ENCODE data around the gene KDM2B.

KDM2B gene

DNA sequence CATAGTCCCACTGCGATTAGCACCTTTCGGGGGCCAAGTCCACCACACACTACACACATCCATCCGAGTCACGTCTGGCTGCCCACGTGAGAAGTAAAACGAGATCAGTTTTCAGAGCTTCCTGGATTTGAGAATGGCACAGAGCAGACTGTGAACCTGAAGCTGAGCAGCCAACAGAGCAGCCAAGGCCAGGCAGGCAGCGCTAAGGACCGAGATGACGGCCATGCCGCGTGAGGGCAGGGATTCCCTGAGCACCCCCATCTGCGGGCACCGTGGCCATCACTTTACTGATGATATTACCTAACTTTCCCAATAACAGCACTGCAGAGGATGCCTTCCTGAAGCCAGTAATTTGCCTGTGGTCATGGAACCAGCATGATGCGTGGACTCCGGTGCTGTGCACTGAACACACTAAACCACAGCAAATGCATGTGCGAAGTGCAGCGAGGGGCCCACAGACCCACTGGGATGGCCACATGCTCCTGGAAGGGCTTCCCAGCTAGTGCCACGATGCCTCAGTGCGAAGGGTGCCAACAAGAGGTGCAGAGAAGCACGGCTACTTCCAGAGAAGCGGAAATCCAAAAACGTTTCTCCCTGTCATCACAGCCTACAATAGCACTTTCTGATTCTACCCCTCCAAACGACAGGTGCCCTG lies 124.9 kb downstream of the KDM2B start:
- no peak for DNase-seq (ENCODE audit: low spot score)

DNA sequence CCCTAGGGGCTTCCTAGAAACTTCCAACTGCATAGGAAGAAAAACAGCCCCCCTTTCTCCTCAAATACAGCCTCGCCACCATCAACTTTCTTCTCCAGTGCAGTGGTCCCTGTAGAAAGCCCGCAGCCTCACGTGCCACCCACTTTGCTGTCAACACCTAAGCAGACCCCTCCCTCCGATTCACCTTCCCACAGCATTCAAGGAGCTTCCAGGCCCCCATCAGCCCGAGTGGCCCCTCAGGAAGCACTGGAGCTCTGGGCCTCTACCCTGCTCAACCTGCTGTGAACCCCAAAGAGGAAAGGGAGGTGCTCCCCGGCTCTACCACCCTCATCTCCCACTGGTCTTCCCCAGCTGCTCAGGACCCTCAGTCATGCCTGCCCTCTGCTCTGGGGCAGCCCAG lies 125.9 kb downstream of the KDM2B start:
- no peak for DNase-seq (ENCODE audit: low spot score)

DNA sequence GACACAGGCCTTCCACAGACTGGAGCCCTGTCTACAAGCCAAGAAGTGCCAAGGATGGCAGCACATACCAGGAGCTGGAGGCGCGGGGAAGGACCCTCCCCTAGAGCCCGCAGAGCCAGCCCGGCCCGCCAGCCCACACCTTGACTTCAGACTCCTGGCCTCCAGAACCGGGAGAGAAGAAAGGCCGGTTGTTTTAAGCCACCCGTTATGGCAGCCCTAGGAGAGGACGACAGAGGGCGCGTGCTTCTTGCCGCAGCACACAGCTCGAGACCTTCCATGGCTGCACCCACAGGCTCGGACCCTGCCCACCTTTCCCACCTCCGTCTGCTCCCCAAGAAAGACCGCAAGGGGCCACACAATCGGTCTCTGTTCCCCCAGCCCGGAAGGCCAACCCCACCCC lies 127.2 kb downstream of the KDM2B start:
- DNase-seq (ENCODE audit: low spot score), result no peak

DNA sequence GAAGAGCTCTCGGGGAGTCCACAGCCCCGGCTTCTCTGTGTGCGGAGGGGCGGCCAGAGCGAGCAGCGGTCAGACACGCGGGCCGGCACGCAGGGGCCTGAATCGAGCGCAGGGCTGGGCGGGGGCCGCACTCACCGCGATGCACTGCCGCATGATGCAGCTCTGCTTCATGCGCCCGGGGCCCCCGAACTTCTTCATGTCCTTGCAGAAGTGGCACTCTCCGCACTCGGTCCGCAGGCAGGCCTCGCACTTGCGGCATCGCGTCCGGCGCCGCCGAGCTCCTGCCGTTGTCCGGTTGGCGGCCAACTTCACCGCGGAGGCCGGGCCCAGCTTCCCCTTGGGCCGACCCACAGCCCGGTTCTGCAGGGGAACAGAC lies 127.8 kb downstream of the KDM2B start:
- no peak for DNase-seq (ENCODE audit: low spot score)

DNA sequence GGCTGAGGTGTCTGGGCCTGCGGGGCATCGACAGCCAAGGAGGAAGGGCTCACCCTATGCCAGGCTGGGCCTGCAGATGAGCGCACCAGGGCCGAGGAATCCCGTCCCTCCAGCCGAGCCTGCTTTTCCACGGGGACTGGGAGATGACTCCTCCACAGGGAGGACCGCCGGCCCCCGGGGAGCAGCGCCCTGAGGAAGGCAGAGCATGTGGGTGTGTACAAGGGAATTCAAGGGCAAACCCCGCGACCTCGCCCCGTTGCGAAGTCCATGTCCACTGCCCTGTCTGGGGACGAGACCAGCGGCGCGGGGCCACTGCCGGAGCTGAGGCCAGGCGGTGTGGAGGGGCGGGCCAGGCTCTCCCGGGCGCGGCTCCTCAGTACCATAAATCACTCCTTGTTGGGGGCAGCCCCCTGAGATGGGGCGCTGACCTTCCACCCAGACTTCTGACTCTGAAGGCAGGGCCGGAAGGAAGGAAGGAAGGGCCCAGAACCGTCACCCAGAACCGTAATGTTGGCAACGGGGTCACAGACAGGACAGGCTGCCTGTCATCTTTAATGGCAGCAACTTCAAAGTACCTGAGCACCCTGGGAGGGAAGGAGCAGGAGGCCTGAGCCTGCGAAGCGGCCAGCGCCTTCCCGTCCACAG lies 128.4 kb downstream of the KDM2B start:
- no peak for DNase-seq (ENCODE audit: low spot score)

DNA sequence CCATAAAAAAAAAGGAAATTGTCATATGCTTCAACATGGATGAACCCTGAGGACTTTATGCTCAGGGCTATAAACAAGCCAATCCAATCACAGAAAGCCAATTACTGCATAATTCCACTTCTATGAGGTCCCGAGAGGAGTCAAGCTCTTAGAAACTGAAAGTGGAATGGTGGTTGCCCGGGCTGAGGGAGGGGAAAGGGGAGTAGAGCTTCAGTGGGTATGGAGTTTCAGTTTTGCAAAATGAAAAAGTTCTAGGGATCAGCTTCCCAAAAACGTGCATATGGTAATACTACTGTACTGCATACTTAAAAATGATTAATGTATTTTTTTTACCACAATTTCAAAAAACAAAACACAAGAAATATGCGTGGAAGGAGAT lies 128.9 kb downstream of the KDM2B start:
- no peak for DNase-seq (ENCODE audit: low spot score)

DNA sequence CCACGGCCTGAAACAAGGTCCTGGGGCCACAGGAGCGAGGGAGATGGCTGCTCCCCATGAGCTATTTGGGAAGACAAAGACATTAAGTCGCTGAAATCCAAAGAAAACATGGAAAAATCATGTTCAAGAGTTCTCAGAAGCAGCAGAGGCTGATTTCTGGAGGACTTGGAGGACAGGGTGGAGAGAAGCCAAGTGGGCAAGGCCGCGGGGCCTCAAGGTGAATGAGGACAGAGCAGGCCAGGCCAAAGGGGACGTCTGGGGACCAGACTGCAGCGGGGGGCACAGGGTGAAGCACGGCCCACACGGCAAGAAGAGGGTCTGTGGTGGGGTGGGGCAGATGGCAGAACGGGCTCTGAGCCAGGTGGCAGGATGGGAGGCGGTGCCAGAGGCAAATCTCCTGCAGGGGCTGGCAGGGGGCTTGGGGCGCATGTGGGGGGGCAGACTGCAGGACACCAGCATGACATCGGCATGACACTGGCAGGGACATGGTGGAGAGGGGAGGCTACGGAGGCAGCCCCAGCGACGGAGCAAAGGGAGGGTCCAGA lies 132.0 kb downstream of the KDM2B start:
- no peak for DNase-seq (ENCODE audit: low spot score)

DNA sequence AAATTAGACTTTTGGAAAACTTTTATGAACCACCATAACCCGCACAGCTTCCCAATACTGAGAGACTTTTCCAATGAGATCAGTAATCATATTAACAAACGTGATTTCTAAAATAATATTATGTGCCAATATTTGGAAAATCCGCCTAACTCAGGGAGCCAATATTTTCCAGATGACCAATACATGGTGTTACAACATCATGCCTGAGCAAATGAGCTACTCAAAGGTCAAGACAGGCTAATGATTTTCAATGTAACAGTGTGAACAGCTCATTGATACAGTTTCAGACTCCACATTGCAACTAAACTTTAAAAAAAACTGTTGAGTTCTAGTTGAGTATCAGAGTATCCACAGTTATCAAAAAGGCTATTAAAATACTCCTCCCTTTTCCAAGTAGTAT lies 134.1 kb downstream of the KDM2B start:
- no peak for DNase-seq (ENCODE audit: low spot score)

DNA sequence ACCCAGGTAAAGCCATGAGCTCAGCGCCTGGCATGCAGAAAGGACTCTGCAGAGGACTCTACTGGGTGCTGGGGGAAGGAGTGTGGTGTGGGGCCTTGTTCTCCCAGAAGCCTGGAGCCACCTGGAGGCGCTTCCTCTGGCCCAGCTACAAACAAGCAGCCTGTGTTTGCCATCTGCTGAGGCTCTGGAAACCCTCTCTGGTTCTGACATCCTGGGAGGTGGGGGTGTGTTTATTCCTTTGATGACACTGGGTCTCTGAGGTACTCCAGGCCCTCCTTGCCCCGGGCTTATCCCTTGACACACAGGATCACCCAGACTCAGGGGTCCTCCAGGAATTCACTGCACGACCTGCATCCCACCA lies 136.0 kb downstream of the KDM2B start:
- DNase-seq (ENCODE audit: low spot score), result no peak

DNA sequence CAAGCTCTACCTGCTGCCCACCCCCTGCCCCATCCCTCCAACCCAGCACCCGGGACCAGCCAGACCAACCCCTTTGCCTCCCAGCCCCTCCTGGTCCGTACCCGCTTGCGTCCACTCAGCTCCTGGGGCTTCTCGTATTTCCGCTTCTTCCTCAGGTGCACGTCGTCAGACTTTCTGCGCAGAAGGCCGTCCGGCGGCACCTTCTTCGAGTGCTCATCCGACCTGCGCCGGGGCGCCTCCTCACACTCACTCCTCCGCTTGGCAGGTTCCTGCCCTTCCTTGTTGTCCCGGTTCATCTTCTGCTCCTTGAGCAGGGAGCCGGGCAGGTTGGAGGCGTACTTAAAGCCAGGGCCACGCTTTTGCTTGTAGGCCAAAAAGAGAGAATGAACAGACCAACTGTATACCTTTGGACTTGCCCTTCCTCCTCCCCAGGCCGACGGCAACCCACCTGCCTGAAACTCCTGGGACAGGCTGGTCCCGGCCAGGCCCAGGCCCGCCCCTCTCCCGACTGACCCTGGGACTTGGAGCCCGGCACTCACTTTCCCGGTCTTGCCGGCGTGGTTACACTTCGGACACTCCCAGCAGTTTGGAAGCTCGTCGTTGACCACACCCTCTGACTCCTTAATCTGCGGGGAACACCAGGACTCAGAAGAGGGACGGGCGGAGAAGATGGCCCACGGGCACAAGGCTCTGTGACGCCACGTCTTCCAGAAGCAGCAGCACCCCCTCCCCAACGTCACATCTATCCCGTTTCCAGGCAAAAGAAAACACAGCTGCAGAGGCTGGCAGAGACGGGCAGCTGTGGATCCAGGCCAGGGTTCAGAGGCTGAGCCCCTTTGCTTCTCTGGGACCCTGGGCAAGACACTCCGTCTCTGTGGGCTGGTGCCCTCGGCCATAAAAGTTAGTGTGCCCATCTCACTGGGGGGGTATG lies 136.6 kb downstream of the KDM2B start:
- no peak for DNase-seq (ENCODE audit: low spot score)

DNA sequence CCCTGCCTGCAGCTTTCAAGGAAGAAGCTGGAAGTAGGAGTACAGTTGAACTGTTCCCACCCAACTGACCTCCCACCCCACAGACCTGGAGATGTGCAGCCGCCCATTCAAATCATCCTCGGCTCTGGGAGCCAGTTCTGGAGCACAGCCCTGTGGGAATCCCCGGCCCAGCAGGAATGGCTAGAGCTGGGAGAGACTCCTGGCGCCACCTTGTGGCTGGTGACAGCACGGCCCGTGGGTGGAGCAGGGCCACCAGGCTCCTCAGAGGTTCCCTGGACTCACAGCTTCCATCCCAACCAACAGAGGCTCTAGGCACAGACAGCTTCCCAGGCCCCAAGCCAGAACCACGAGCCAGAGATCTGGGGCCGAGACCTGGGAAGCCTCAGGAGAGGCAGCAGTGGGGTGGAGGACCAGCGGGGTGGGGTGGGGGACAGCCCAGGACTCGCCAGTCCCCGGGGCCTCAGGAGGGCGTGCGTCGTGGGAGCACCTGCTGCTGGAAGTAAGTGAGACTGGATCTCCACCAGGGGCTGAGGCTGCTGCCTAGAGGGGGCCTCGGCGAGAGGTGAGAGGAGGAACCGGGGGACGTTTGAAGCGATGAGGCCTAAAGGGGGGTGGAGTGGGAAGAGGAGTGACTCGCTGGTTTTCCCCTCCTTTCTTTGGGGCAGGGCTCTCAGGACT lies 137.5 kb downstream of the KDM2B start:
- peak; percentile 48 for DNase-seq (ENCODE audit: low spot score)

DNA sequence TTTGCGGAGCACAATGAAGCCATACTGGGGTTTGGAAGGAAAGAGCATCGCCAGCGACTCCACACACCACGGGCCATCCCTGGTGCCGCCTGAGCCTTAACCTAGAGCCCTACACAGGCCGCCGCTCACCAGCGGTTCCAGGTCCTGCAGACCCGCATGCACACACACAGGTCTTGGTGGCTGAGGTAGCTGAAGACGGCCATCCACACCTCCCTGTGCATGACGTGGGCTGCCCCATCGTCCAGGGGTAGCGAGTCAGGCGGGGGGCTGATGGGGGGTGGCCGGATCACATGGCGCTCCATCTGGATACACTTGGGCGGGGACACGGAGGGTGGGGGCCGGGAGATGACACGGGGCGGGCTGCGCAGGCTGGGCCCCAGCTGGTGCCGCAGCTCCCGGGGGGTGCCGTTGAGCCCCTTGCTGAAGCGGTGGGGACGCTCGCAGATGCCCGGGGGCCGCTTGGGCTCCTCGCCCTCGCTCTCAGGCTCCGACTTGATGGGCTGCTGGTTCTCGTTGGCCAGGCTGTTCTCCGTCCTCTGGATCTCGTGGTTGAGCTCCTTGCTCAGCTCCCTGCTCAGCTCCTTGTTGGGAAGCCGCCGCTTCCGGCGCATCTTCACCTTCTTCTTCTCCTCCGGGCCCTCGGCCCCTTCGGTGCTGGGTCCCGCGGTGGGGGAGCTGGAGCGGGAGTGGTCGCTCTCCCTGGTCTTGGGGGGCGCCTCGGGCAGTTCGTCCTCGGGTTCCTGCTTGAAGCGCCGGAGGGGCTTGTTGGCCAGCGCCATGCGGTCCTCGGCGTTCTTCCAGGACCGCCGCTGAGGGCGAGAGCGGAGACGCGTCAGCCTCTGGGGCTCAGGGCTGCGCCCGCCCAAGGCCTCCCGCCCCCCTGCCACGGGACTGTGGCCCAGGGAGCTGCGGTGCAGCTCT lies 138.5 kb downstream of the KDM2B start:
- no peak for DNase-seq (ENCODE audit: low spot score)

DNA sequence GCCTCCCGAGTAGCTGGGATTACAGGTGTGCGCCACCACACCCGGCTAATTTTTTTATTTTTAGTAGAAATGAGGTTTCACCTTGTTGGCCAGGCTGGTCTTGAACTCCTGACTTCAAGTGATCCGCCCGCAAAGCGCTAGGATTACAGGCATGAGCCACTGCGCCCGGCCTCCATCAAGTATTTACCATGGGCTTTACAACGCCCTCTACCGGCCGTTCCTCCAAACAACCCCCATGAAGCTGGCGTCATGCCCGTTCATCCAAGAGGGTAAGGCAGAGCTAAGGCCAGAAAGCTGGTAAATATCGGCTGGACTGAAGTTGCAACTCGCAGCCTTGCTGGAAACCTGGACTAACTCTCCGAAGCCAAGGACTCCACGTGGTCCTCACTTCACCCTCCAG lies 139.3 kb downstream of the KDM2B start:
- no peak for DNase-seq (ENCODE audit: low spot score)

DNA sequence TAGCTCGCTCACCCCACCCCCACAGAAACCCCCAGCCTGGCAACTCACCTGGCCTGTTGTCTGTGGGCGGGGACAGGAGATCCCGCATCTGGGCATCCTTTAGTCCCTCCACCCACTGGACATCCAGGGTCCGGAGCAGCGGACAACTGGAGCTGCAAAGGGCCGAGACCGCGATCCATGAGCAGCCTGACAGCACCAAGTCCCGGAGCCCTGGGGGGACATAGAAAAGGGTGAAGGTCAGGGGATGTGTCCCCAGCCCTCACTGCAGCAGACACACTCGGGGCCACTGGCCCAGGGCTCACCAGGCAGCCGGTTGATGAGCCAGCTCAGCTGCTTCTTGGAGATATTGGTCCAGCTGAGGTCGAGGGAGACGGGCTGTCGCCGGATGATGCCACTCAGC lies 140.1 kb downstream of the KDM2B start:
- no peak for DNase-seq (ENCODE audit: low spot score)

DNA sequence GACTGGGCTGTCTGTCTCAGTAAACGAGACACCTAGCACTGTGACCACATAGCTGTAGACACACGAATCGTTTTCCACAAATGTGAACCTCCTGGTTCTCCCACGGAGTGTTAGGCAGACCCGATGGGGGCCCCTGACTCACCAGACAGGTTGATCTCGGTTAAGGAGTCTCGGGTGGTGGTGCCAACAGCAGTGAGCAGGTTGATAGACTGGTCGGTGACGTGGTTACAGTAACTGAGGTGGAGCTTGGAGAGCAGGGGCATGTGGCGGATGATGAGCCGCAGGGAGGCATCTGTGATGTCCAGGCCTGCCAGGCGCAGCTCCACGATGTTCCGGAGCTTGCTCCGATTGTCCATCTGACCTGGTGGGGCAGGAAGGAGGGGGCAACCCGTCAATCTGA lies 141.1 kb downstream of the KDM2B start:
- no peak for DNase-seq (ENCODE audit: low spot score)

DNA sequence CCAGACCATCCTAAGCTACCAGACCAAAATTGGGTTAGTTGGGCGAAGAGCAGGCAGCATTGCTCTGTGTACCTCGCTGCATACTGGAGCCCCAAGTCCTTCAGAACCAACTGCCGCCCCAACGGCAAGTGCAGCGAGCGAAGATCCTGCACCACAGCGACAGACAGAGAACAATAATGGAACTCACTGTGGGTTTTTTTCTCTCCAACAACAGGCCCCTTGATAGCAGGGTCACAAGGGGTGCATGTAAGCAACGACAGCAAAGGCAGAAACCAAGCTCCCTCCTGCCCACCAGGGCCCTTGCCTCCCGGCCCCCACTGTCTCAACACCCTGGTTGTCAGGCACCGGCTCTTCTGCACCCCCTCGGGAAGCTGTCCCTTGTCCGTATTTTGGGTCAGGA lies 141.9 kb downstream of the KDM2B start:
- DNase-seq (ENCODE audit: low spot score), result no peak

DNA sequence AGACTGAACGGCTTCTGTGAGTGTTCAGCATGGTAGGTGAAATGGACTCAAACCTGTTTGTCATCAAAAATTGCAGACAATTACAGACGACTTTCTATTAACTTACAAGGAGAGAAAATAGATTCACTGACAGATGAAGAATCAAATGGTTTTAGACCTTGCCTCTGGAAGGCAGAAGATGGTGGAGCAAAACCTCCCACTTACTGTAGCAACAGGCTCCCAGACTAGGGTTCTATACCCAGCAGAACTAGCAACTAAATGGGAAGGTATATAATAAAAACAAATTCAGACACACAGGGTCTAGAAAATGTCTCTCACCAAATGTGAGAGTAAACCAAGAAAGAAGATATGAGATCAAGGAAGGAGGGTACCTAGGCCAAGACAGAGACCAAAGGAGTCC lies 144.1 kb downstream of the KDM2B start:
- DNase-seq (ENCODE audit: low spot score), result no peak

DNA sequence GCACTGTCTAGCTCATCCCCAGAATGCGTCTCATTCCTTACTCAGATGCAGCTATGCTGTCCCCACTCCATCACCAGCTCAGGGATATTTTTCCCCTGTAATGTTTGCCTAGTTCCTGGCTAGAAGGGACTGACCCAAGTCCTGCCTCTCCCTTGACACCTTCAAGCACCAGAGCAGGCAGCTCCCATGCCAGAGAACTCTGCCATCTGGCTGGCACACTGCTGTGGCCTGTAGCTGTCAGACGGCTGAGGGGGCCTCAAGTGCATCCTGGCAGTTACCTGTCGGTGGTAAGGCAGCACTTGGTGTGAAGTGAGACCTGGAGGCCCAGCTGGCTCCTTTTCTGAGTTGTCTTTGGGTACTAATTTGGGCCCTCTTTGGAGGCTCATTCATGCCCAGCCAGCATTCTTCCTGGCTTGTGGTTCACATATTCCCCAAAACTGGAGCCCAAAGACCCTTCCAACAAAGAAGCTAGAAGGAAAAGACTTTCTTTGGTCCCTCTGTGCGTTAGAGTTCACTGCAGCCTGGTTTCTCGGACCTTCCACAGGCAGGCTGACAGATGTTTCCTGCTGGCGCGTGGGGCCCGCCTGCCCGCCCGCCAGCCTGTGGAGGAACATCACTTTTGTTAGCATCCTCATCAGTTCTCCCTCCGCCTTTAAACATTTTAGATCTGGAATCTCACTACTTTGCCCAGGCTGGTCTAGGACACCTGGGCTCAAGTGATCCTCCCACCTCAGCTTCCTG lies 147.9 kb downstream of the KDM2B start:
- no peak for DNase-seq (ENCODE audit: low spot score)

DNA sequence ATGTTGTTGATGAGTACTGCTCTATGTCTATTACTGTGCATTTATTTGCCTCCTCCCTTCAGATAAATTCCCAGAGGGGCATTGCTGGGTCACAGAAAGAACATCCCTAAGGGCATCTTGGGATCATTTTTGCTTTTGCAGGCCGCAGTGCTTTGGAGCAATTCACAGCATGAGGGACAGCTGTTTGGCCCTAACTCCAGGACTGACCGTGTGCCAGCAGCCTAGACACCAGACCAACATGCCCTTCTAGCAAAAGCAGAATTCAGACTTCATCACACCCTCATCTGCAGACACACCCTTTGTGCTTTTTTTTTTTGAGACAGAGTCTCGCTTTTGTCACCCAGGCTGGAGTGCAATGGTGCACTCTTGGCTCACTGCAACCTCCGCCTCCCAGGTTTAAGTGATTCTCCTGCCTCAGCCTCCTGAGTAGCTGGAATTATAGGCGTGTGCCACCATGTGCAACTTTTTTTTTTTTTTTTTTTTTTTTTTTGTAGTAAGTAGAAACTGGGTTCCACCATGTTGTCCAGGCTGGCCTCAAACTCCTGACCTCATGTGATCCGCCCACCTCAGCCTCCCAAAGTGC lies 149.9 kb downstream of the KDM2B start:
- DNase-seq (ENCODE audit: low spot score), result no peak

DNA sequence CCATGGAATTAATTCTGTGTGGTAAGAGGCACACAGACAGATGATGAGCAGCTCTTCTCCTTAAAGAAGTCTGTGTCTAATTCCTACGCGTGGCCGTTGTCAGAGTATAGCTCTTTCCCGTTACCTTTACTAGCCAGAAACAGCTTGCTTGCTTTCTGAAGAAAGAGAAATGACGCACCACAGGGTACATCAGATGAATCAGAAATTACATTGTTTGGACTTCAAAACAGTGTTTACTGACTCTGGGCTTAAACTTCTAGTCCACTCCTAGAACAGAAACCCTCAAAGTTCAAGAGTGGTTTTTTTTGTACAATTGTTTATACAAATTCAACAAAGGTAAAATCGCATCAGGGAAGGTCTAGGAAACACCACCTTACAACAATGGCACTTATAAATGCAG lies 151.9 kb downstream of the KDM2B start:
- no peak for DNase-seq (ENCODE audit: low spot score)
